GM12875 (cell line): ENCODE data around the gene PM20D1.

Source experiments
- H3K4me3 ChIP-seq: one replicate; pipeline ENCODE4 v1.5.1; 2011; ENCODE audit warnings: low read depth, low read length, control low read depth
- CTCF ChIP-seq: IDR thresholded peaks from 2 replicates; pipeline ENCODE4 v1.5.1; 2011; ENCODE audit warnings: low read depth, mild to moderate bottlenecking, control low read depth, inconsistent platforms, low read length, moderate library complexity, borderline replicate concordance; ENCODE audit not compliant: insufficient read depth

PM20D1 gene

GRCh38 chr1:205817364-205817763 lies 32.6 kb downstream of the PM20D1 start:
- H3K4me3 ChIP-seq: no peak overlapping the region
- TF ChIP-seq CTCF: no peak

DNA sequence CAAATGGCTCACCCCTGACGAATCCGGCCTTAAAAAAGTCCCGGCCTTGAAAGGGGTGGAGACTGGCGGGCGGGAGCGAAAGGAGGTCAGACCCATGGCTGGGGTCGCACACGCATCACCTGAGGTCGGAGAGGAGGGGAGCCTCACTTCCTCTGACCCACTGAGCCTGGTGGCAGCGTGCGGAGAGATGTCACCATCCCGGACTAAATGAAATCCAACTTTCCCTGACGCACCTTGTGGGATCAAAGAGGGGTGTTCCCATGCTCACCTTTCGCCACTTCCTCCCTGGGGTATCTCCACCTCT lies 36.2 kb downstream of the PM20D1 start:
- no peak for TF ChIP-seq CTCF
- H3K4me3 ChIP-seq: no peak overlapping the region

- no peak for TF ChIP-seq CTCF
- peak within 1 kb of the TSS; percentile 36 for H3K4me3 ChIP-seq
Observed at GRCh38 chr1:205812878-205813754, 36.8 kb downstream of the PM20D1 start, which contains the start of gene SLC41A1. Gene SLC41A1, minus strand, starts transcription at chr1:205813198. Its CDS starts 2,757 bp downstream, at chr1:205810441.

DNA sequence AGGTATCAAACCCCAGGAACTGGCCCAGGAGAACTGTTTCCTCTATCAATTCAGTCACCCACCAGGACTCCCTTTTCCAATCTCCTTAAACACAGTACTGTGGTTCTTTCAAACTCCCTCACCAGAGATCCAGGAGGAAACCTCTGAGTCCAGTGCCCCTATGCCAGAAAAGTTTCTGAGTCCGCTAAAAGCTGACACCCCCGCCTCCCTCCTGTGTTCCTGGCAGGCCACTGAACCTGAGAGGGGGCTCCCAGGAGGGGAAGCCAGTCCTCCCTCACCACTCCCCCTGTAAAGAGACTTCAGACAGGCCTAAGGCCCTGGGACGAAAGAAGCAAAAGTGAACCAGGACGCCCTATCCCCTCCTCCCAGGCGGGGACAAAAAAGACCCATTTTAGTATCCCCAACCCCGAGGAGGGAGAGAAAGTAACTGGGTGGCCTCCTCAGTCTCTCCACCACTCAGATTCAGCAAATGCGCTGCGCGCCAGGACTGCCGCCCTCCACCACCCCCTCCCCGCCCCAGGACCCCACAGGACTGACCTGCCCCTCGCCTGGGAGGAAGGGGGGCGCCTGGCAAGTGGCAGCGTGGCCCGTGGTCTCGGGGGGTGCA lies 37.6 kb downstream of the PM20D1 start:
- no peak overlapping the region for H3K4me3 ChIP-seq
- no peak for TF ChIP-seq CTCF

DNA sequence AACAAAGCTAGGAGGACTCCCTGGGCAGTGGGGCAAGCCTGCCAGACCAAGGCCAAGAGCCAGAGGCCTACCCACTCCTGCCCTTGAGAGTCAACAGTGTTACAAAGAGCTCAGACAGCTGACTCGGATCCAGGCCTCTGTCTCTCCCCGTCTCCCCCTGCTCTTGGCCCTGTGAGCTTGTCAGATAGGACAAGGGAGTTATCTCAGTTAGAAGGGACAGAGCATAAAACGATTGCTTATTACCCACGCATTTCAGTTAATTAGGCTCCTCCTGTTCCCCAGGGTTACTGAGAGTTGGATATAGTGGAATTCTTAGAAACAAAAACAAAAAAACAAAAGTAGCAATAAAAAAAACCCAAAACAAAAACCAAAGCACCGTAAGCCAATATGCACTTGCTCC lies 38.3 kb downstream of the PM20D1 start:
- no peak overlapping the region for H3K4me3 ChIP-seq

DNA sequence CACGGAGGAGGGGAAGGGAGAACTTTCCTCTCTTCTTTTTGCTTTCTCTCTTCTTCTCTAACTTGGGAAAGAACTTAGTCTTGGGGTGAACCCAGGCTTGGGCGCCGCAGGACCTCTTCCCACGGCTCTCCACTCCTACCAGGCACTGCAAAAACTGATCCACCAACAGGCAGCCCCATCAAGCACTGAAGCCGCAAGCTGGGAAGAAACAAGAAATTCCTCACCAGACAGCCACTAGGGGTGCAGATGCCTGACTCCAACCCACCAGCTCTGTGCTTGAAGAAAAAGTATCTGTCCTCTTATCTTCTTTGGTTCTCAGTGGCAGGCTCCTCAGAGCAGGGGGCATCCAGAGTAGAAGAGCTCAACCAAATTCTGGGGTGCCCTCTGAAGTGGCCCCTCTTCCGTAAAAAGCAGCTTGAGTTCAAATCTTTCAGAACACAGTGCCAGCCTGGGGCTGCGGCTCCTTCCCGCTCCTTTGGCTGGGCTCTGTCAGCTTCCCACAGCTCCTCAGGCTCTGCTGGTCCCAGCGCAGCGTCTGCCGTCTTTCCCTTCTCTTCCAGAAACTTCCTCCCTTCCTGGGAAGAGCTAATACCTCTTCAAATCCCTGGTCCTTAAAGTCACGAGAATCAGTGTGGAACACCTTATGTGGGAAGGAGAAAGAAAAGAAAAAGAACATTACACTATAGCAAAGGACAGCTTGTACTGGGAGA lies 39.3 kb downstream of the PM20D1 start:
- 0 out of 2 replicates have a peak, but pooled peaks have one; percentile 20 for TF ChIP-seq CTCF

More for the DNA sequence above, 38.3 kb downstream of the PM20D1 start:
- no peak for TF ChIP-seq CTCF

GRCh38 chr1:205809942-205810345 lies 40.0 kb downstream of the PM20D1 start:
- H3K4me3 ChIP-seq: no peak overlapping the region
- TF ChIP-seq CTCF: no peak

More for the DNA sequence above, 39.3 kb downstream of the PM20D1 start:
- no peak overlapping the region for H3K4me3 ChIP-seq
